ENCODE results near the gene TSC22D1.
"Not testable (repeated sequence)": the region's sequence is repeated elsewhere in the genome, so short reads cannot be mapped to it uniquely, and the experiment has no call there.

Gene TSC22D1

GRCh38 chr13:44573790-44574465, 2.2 kb downstream of the TSC22D1 start:
- in situ Hi-C loops (cut with HindIII; ENCODE audit: low sequenced_read_pairs): no loop called here

- in situ Hi-C loops (cut with HindIII; ENCODE audit: low sequenced_read_pairs): no loop called here
Observed at GRCh38 chr13:44573071-44573470, 3.1 kb downstream of the TSC22D1 start.

GRCh38 chr13:44566601-44567000, 9.5 kb downstream of the TSC22D1 start:
- in situ Hi-C loops (cut with HindIII; ENCODE audit: low sequenced_read_pairs): no loop called here

GRCh38 chr13:44565881-44566280, 10.2 kb downstream of the TSC22D1 start:
- in situ Hi-C loops (cut with HindIII; ENCODE audit: low sequenced_read_pairs): no loop called here

GRCh38 chr13:44564936-44565335, 11.2 kb downstream of the TSC22D1 start:
- in situ Hi-C loops (cut with HindIII; ENCODE audit: low sequenced_read_pairs): no loop called here

GRCh38 chr13:44562853-44563252, 13.3 kb downstream of the TSC22D1 start:
- in situ Hi-C loops (cut with HindIII; ENCODE audit: low sequenced_read_pairs): not testable (repeated sequence)

GRCh38 chr13:44561351-44561750, 14.8 kb downstream of the TSC22D1 start:
- in situ Hi-C loops (cut with HindIII; ENCODE audit: low sequenced_read_pairs): no loop called here

- in situ Hi-C loops (cut with HindIII; ENCODE audit: low sequenced_read_pairs): no loop called here
Observed at GRCh38 chr13:44557986-44558385, 18.1 kb downstream of the TSC22D1 start.

- in situ Hi-C loops (cut with HindIII; ENCODE audit: low sequenced_read_pairs): no loop called here
Observed at GRCh38 chr13:44555207-44555606, 20.9 kb downstream of the TSC22D1 start.

- in situ Hi-C loops (cut with HindIII; ENCODE audit: low sequenced_read_pairs): no loop called here
Observed at GRCh38 chr13:44549476-44549875, 26.7 kb downstream of the TSC22D1 start.

GRCh38 chr13:44546164-44546563, 30.0 kb downstream of the TSC22D1 start:
- in situ Hi-C loops (cut with HindIII; ENCODE audit: low sequenced_read_pairs): no loop called here

- in situ Hi-C loops (cut with HindIII; ENCODE audit: low sequenced_read_pairs): no loop called here
Observed at GRCh38 chr13:44543369-44543768, 32.8 kb downstream of the TSC22D1 start.

- in situ Hi-C loops (cut with HindIII; ENCODE audit: low sequenced_read_pairs): no loop called here
Observed at GRCh38 chr13:44542361-44542760, 33.8 kb downstream of the TSC22D1 start.

GRCh38 chr13:44541601-44542000, 34.5 kb downstream of the TSC22D1 start:
- in situ Hi-C loops (cut with HindIII; ENCODE audit: low sequenced_read_pairs): no loop called here

- in situ Hi-C loops (cut with HindIII; ENCODE audit: low sequenced_read_pairs): no loop called here
Observed at GRCh38 chr13:44540761-44541434, 35.2 kb downstream of the TSC22D1 start.

- in situ Hi-C loops (cut with HindIII; ENCODE audit: low sequenced_read_pairs): no loop called here
Observed at GRCh38 chr13:44537248-44537647, 38.9 kb downstream of the TSC22D1 start.

GRCh38 chr13:44523146-44524015, 52.7 kb downstream of the TSC22D1 start:
- in situ Hi-C loops (cut with HindIII; ENCODE audit: low sequenced_read_pairs): no loop called here

GRCh38 chr13:44519642-44520041, 56.5 kb downstream of the TSC22D1 start:
- in situ Hi-C loops (cut with HindIII; ENCODE audit: low sequenced_read_pairs): no loop called here

GRCh38 chr13:44516771-44517170, 59.4 kb downstream of the TSC22D1 start:
- in situ Hi-C loops (cut with HindIII; ENCODE audit: low sequenced_read_pairs): no loop called here

GRCh38 chr13:44514278-44514677, 61.9 kb downstream of the TSC22D1 start:
- in situ Hi-C loops (cut with HindIII; ENCODE audit: low sequenced_read_pairs): no loop called here

GRCh38 chr13:44509853-44510252, 66.3 kb downstream of the TSC22D1 start:
- in situ Hi-C loops (cut with HindIII; ENCODE audit: low sequenced_read_pairs): not testable (repeated sequence)

Measured in DLD1 (cell line).